GM13976 (cell line): ENCODE results near the gene CD72.

Source experiments
- DNase-seq: peaks from one replicate; pipeline ENCODE4 v3.0.0; 2012; ENCODE audit warnings: low spot score
- in situ Hi-C: fragments of 300-500 bp; cut with MboI; formaldehyde crosslinking; loops from one replicate; pipeline ENCODE4 v1.12.0; 2022; ENCODE audit warnings: low sequenced_read_pairs, mixed read lengths, inconsistent platforms; ENCODE audit not compliant: unreplicated experiment
- TF ChIP-seq, protein P1 (sequence below): IDR thresholded peaks from 2 replicates; pipeline ENCODE4 v1.5.1; 2012; ENCODE audit warnings: borderline replicate concordance, mild to moderate bottlenecking; ENCODE audit not compliant: insufficient read depth; ENCODE audit errors: extremely low read depth, missing control alignments, control extremely low read depth

The CD72 gene

DNA sequence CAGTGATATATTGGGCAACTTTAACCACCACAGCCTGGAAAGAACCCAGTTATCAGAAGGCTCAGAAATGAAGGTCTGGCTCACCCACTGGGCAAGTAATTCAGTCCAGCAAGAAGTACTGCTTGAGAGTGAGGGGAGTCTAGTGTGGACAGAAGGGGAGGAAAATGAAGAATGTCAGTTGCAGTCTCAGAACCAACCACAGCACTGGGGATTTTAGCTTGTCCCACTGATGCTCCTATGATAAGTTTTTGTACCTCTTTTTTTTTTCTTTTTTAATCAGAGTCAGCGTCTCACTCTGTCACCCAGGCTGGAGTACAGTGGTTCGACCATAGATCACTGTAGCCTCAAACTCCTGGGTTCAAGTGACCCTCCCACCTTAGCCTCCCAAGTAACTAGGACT is 9.4 kb upstream of the CD72 start:
- in situ Hi-C loops, result no loop called here

DNA sequence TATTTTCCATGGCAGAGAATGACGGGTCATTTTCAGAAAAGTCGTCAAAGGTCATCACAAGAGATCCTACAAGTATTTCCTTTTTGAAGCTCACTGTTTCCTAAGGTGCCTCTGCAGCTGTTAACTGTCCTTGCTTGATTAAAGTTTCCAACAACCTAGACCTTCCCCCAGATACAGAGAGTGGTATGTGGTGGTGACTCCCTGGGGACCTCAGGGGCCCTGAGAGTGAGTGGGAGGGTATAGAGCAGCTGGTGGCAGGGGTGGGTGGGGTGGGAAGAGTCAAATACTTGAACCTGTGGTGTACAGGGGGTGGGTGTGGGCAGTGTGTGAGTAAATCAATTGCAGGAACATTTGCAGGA is 1.6 kb upstream of the CD72 start:
- DNase-seq, result no peak
- in situ Hi-C loops, result no loop called here
- TF ChIP-seq, protein P1, sequence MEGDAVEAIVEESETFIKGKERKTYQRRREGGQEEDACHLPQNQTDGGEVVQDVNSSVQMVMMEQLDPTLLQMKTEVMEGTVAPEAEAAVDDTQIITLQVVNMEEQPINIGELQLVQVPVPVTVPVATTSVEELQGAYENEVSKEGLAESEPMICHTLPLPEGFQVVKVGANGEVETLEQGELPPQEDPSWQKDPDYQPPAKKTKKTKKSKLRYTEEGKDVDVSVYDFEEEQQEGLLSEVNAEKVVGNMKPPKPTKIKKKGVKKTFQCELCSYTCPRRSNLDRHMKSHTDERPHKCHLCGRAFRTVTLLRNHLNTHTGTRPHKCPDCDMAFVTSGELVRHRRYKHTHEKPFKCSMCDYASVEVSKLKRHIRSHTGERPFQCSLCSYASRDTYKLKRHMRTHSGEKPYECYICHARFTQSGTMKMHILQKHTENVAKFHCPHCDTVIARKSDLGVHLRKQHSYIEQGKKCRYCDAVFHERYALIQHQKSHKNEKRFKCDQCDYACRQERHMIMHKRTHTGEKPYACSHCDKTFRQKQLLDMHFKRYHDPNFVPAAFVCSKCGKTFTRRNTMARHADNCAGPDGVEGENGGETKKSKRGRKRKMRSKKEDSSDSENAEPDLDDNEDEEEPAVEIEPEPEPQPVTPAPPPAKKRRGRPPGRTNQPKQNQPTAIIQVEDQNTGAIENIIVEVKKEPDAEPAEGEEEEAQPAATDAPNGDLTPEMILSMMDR, result no peak

More for the DNA sequence above, 9.4 kb upstream of the CD72 start:
- DNase-seq, result no peak
- TF ChIP-seq, protein P1, result no peak

DNA sequence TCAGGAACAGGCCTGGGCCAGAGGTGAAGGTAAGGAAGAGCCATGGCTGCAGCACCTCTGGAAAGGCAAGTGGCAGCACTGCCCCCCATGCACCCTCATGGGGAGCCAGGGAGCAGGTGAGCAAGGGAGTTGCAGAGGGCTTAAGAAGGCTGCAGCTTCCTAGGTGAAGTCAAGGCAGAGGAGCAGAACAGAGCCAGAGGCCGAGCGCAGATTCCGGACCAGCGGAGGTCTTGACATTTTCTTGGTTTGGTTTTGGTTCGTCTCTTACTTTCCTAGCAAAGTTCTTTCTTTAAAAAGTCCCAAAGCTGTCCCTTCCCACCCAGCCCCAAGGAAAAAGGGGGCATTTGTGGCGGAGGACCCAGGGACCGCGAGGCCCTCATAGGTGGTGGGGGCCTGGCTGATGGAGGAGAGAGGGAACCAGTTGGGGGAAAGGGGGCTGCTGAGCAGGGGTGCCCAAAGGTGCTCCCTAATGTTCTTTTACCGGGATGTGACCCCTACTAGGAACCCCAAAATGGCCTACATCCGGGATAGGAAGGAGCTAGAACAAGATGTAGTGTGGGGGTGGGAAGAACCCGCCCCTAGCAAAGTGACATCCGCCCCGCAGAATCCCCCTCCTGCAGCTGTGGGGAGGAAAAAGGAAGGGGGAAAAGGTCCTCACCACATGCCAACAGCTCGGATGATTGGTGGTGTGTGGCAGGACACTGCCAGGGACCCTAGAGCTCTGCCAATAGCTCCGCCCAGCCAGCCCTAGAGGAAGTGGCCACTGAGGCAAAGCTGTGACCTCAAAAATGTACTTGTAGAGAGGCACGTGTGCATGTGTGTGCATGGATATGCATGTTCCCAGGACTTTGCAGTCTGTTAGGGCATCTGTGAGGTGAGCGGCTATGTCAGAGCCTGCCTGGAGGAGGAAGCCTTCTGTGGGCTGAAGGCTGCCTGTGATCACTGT is 914 bp upstream of the CD72 start:
- in situ Hi-C loops, result no loop called here
- TF ChIP-seq, protein P1, result no peak
- DNase-seq, result peak; percentile 64

DNA sequence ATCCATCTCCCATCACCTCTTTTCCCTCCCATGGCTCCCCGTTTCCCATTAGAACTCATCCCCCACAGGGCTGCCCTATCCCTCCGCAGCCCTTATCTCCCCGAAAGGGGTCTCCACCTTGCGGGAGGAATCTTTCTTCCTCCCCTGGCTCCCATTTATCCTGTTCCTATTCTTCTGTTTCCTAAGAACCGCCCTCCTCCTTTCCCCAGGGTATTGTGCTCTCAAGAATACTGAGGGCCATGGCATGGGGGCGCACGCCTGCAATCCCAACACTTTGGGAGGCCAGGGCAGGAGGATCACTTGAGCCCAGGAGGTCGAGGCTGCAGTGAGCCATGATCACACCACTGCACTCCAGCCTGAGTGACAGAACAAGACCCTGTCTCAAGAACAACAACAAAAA is 665 bp downstream of the CD72 start:
- in situ Hi-C loops, result no loop called here
- TF ChIP-seq, protein P1, result no peak
- no peak for DNase-seq

DNA sequence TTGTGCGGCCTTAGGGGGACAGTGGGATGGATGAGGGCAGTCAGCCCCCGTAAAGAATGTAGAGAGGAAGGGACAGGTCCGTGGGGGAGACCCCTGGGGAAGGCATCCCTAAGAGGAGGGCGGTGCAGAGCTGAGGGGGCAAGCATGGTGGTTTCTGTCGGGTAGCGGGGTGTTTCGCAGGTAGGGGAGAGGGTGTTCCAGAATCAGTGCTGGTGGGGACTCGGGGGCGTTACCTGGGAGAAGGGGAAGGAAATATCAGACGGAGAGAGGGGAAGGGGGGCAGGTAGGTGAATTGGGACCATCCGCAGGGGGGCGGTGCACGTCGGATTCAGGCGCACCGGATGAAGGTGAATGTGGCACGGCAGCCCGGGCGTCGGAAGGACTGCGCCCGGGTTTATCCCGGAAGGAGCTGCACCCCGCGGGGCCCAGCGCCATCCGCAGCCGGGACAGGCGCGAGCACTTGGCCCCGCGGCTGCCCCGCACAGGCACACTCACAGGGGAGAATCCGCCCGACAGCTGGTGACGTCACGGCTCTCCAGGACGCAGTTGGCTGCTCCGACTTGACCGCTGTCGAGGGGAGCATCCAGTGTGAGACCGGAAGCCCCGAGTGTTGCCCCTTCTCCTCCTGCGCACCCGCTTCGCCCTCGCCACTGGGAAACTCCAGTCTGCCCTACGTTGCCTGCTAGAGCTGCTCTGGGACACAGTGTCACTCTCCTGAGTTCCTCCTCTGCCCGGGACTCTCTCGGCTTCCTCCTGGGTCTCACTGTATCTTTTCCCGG is 1.3 kb downstream of the CD72 start:
- in situ Hi-C loops, result no loop called here
- TF ChIP-seq, protein P1, result peak; percentile 28
- DNase-seq, result peak; percentile 87

DNA sequence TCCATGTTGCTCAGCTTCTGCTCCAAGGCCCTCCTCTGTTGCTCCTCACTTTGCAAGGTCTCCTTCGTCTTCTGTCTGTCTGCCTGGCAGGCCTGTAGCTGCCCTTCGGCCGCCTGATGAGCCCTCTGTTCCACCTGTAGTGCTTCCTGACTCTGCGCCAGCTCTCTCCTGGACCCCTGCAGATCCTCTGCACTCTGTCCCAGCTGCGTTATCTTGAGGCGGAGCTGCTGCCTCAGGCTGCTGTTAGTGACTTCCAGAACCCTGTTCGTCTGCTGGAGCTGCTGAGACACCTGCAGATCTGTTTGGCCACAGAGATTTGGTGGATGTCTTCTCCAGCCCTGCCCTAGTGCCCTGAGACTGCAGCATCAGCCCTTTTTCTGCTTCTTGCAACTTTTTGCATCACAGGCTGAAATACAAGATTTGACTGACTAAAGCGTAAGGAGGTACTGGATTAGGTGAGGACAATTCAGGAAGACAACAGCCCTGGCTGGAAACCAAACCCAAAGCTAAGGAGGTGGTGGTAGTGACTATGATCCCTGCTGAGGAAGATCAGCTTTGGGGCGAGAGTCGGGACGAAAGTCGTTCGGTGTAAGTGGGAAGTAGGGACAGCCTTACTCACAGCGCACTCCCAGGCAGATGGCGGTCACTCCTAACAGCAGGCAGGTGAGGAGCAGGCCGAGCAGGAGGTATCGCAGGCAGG is 2.1 kb downstream of the CD72 start:
- TF ChIP-seq, protein P1, result no peak
- in situ Hi-C loops, result no loop called here
- no peak for DNase-seq
